Right lung (tissue), 5 donors: Measurements from ENCODE around the gene RGS7. TPM values are rescaled to one million over a fixed set of nuclear protein-coding genes. Genes with fewer than 3 reads are reported as not detected.
"Not testable (repeated sequence)": the region's sequence is repeated elsewhere in the genome, so short reads cannot be mapped to it uniquely, and the experiment has no call there.

Source experiments
- DNase-seq, 2 donors: peaks; one replicate each; pipeline ENCODE4 v3.0.0-alpha.2; 2013
- polyA plus RNA-seq, 5 donors: library from polyadenylated mRNA; unstranded; fragments of 120-200 nt; gene quantifications; one replicate each; pipeline versions ENCODE4 v1.2.1 to v1.2.3, GENCODE V29; 2013; ENCODE audit warnings: inconsistent platforms in 1 of 5, low replicate concordance in 1 of 5; ENCODE audit not compliant: insufficient read length in 5 of 5, insufficient read depth in 1 of 5

The RGS7 gene
- polyA plus RNA-seq, 5 donors = 0.18 to 0.50 (median 0.24) TPM

DNA sequence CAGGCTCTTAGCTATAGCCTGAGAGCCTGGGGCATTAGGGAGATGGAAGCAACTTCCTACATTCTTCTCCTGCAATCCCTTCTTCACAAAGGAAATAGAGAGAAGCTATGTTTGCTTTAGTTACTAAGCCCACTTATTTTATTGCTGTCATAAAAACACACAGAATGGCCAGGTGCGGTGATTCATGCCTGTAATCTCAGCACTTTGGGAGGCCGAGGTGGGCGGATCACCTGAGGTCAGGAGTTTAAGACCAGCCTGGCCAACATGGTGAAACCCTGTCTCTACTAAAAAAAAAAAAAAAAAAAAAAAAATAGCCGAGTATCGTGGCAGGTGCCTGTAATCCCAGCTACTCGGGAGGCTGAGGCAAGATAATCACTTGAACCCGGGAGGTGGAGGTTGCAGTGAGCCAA lies 573.3 kb downstream of the RGS7 start:
- DNase-seq = not testable (repeated sequence)

DNA sequence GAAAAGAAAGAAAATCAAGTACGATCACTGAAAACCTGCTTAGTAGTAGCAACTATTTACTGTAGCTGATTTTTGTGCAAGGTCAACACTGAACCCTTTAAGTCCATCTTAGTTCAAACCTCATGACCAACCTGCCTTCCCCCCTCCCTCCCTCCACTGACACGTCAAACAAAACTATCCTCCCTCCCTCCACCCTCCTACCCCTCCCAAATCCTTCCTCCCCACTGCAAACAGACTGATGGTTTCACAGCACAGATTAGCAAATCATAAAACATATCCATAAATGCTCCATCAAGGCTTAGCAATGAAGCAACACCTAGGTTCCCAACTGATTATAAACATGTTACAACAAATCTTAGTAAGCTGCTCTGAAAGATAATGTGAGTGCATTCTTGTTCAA lies 580.8 kb downstream of the RGS7 start:
- no peak for DNase-seq

DNA sequence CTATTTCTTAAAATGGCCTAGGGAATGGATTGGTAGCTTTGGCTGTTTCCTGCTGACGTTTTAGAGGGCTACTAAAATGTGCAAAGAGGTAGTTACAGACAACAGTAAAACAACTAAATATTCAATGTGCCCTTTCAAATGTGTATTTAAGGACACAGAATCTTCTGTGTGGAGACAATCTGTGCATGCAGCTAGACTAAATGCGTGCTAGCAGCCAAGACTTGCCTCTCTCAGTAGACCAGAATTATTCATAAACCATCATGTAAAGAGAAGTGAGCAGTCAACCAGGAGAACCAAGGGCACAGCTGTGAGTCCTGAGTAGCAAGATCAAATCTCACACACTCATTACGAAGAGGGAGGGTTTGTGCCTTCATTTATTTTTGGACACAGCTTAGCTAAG lies 584.9 kb downstream of the RGS7 start:
- DNase-seq = no peak

DNA sequence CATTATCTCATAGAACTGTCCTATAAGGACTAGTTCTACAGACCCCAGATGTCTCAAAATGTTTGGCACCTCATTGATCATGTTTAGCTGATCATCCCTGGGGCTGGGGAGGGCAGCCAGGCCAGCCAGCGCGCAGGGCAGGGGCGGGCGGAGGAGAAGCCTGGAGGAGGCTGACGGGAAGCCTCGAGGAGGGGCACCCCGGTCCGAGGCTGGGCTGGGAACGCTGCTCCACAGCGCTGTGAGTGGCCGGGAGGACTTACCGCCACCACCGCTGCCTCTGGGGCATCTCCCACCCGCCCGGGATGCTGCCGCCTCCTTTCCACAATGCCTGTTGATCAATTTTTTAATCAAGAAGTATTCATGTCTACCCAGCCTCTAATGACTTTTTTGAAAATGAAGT lies 585.6 kb downstream of the RGS7 start:
- DNase-seq = no peak

DNA sequence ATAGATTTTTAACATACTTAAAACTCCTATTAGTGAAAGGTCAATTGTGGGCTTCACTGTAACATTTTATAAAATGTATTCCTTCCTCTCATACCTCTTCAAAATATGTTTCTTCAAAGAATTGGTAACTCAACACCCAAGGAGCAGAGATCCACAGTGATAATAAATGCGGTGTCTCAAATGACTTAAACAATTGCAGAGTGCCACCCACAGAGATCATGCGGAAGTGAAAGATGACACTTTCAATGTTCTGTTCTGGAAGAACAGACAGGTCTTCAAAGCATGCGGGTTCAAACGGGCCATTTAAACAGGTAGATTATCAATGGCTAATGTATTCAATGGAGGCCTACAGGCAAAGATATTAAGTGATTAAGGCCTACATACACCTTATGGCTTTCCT lies 588.0 kb downstream of the RGS7 start:
- DNase-seq = no peak

DNA sequence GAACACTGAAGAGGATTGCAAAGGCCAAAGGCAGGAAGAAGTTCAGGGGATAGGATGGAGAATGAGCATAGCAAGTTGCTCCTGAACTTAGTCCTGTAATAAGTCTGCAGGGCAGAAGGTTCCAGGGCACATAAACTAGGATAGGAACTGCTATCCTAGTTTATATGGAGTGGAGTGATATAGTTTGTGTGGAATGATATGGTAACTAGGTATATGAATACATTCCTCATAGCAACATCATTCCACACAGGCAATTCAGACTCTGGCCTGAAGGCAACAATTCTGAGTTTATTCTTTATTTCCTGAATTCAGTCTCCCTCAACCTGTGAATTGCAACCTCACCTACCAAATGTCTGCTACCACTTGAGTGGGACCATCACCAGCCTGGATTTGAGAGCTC lies 590.2 kb downstream of the RGS7 start:
- DNase-seq = no peak

DNA sequence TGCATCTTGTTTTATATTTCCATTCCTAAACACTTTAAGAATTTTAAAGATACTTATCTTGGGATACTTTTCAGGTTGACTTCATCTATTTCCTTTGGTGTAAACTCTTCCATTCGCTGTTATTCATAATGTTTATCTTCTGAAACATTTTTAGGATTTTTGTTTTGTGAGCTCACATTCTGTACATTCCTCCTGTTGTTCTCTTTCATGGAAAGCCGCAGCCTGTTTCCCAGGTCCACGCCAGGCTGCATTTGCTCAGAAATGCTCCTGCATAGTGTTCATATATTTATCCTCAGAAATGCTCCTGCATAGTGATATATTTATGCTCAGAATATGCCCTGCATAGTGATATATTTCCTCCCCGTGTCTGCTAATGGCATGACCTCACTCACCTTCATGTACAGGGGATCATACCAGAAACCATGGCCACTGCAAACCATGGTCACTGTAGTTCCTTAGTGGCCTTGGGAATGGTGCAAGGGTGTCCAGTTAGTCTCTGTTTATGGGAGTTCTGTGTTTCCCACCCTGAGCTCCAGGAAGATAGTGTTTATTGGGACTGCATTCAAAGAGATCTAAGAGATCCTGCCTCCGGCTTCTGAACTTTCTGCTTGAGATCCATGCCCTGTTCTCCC lies 591.2 kb downstream of the RGS7 start:
- DNase-seq = no peak

DNA sequence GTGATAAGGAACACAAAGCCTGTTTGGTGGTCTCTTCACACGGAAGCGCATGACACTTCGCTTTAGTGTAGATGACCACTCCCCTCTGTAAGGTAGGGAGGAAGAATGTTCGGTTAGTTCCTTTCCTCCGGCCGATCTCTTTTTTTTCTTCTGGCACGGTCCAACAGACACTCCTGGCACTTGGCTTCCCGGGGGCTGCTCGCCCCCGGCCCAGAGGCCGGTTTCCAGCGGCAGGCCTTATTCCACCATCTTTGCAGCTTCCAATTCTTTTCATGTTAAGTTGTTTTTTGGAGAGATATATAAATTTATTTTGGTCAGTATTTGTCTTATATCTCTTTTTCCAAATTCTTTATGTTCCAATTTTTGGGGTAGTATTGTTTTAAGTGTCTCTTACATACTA lies 593.2 kb downstream of the RGS7 start:
- DNase-seq = no peak

DNA sequence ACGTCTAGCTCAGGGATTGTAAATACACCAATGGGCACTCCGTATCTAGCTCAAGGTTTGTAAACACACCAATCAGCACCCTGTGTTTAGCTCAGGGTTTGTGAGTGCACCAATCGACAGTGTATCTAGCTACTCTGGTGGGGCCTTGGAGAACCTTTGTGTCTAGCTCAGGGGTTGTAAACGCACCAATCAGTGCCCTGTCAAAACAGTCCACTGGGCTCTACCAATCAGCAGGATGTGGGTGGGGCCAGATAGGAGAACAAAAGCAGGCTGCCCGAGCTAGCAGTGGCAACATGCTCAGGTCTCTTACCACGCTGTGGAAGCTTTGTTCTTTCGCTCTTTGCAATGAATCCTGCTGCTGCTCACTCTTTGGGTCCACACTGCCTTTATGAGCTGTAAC lies 593.9 kb downstream of the RGS7 start:
- not testable (repeated sequence) for DNase-seq

DNA sequence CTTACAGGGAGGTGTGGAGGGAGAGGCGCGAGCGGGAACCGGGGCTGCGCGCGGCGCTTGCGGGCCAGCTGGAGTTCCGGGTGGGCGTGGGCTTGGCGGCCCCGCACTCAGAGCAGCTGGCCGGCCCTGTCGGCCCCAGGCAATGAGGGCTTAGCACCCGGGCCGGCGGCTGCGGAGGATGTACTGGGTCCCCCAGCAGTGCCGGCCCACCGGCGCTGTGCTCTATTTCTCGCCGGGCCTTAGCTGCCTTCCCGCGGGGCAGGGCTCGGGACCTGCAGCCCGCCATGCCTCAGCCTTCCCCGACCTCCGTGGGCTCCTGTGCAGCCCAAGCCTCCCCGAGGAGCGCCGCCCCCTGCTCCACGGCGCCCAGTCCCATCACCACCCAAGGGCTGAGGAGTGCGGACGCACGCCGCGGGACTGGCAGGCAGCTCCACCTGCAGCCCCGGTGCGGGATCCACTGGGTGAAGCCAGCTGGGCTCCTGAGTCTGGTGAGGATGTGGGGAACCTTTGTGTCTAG lies 594.5 kb downstream of the RGS7 start:
- not testable (repeated sequence) for DNase-seq

DNA sequence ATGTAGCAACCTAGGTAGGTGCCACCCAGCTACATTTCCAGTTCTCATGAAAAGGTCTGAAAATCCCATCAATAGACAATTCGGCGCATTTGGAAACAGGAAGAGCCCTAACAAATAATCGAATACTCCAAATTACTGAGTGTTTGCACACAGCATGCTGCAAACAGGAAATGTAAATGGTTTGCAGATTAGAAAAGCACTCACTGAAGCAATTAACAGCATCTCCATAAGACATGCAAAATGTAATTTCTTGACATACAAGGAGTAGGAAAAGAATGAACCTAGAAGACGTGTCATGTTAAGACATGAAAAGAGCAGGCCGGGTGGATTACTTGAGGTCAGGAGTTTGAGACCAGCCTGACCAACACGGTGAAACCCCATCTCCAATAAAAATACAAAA lies 598.2 kb downstream of the RGS7 start:
- not testable (repeated sequence) for DNase-seq

DNA sequence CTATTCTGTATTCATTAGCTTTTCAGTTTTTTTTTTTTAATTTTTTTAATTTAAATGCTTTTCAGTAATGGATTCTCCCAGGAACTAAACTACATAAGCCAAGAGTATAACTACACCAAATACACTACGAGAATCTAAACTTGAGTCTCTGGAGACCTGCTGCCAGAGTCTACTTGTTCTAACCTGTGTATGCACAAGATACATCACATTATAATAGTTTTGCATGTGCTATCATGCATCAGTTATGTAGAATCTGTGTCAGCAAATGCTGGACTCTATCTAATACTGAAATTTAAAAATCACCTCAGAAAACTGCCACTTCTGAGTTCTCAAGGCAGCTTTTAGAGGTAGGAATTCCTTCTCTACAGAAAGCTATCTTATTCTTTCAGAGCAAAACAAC lies 598.7 kb downstream of the RGS7 start:
- no peak for DNase-seq

DNA sequence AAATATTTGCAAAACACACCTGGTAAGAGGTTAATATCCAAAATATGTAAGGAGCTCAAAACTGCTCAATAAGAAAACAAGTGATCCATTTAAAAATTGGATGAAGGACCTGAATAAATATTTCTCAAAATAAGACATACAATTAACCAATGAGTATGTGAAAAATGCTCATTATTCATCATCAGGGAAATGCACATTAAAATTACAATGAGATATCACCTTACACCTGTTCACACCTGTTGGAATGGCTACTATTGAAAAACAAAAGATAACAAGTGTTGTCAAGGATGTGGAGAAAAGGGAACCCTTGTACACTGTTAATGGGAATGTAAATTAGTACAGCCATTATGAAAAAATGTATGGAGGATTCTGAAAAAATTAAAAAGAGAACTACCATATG lies 609.1 kb downstream of the RGS7 start:
- DNase-seq = no peak

DNA sequence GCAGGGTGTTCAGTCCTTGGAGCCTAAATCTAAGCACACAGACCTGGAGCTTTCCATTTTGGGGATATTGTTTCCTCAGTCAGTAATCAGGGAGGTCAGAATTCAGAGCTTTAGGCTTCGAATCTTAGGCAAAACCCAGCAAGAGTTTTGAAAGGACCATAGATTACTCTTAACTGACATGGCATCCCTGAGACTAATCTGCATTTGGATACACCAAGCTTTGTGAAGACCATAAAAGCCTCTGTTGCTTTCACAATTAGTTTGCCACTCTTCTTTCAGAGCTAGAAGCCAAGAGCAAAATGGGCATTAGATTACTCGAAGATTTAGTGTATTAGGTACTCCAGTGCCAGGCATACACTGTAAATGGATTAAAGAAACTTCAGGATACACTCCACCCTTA lies 613.3 kb downstream of the RGS7 start:
- DNase-seq = no peak

DNA sequence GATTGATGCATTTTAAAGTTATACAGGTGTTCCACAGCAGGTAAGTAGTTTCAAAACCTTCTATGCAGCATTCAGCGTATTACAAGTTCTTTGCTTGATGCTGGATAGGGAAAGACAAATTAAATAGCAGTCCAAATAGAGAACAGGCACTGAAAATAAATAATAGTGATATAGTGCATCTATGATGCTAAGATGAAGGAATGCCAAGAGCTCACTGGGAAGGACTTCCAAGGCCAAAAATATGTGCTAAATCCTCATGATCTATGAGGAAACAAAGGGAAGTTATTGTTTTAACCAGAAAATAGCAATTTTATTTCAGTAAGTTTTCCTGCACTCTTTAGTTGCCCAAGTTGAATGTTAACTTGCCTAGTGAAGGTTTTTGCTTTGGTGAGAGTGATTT lies 617.3 kb downstream of the RGS7 start:
- no peak for DNase-seq

DNA sequence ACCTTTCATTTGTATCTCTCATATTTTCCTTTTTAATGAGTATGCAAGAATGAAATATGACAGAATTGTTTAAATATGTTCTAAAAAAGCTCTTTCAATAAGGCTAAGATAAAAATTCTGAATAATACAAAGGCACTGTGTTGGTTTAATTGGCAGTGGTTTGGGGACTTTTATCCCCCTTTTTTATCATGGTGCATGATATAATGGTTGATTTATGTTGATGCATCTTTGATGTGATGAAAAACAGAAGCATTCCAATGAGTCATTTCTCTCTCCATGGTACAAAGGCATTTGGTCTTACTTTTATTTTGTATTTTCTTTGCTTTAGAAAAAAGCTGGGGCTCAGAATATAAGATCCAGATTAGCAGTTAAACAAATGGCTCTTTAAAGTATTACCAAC lies 617.9 kb downstream of the RGS7 start:
- DNase-seq = no peak

DNA sequence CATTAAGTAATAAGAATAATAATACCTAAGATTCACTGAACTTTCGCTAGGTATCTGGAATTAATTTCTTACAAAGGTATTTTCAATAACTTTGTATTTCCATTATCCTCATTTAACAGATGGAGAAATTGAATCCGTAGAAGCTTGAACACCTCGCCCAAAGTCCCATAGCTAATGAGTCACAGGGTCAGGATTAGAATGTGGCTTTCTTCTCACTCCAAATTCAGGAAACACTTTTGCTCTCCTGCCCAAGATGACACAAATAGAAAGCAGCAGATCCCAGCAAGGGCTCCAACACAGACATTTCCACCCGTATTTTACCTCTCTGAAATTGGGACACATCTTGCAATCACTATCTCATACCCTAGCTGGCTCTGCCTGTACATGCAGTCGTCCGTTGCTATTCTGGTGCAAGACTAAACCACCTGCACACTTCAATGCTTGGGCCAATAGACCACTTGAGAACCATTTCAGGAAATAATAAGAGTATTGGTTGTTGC lies 619.2 kb downstream of the RGS7 start:
- no peak for DNase-seq

DNA sequence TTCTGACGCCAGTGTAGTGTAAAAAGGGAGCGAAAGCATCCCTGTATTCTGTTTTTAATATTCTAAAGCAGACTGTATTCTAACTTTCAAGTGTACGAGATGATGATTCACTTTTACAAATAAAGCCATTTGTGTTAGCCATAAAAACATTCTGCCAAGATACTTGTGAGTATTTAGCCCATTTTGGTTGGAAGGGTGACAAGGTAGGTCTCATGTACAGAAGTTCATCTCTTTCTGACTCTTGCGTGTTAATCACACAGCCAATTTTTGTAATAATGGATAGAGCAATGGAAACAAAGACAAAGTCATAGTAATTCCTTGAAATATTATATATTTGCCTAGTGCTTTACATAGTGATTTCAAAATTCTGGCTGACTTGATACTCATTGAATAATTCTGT lies 619.7 kb downstream of the RGS7 start:
- DNase-seq = no peak

DNA sequence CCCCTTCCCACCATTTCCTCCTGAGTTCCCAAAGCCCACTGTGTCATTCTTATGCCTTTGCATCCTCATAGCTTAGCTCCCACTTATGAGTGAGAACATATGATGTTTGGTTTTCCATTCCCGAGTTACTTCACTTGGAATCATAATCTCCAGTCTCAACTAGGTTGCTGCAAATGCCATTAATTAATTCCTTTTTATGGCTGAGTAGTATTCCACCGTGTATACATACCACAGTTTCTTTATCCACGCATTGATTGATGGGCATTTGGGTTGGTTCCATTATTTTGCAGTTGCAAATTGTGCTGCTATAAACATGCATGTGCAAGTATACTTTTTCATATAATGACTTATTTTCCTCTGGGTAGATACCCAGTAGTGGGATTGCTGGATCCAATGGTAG lies 622.3 kb downstream of the RGS7 start:
- DNase-seq = not testable (repeated sequence)

DNA sequence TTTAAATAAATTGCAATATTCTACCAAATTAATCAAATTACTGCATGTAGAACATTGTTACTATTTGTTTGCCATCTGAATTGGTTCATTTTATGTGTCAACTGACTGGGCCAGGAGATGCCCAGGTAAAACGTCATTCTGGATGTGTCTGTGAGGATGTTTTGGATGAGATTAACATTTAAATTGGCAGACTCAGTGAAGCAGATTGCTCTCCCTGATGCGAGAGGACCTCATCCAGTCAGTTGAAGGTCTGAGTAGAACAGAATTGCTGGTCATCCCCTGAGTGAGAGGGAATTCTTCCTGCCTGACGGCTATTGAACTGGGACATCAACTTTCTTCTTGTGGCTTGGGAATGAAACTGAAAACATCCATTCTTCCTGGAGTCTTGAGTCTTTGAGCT lies 623.0 kb downstream of the RGS7 start:
- no peak for DNase-seq

DNA sequence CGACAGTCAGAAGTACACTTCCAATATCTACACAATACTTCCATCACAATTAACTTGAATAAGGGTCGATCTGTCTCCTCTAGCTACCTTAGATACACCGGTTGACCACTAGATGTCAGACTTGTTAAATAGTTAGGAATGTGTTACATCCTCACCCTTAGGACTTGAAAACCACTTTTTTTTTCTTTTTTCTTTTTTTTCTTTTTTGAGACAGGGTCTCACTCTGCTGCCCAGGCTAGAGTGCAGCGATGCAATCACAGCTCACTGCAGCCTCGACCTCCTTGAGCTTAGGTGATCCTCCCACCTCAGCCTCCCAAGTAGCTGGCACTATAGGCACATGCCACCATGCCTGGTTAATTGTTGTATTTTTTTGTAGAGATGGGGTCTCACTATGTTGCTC lies 624.6 kb downstream of the RGS7 start:
- DNase-seq = peak in 1 of 2 donors; percentile 8
